ENCODE results near the gene TRAPPC10. TPM values are rescaled to one million over a fixed set of nuclear protein-coding genes. Genes with fewer than 3 reads are reported as not detected.
"Not testable (repeated sequence)": the region's sequence is repeated elsewhere in the genome, so short reads cannot be mapped to it uniquely, and the experiment has no call there.

Gene TRAPPC10
- total and polyA plus RNA-seq, 2 experiments from 2014 or later = 12.9 to 16.6 TPM

- not testable (repeated sequence) for H3K9me2 ChIP-seq (replicated peaks; ENCODE audit: insufficient read depth); DNase-seq (ENCODE audit: low spot score); H3K4me1 ChIP-seq (ENCODE audit: insufficient read depth); H4K20me1 ChIP-seq (ENCODE audit: insufficient read depth, poor library complexity, severe bottlenecking); H3K9me3 ChIP-seq (ENCODE audit: low read depth); H3K27me3 ChIP-seq; H3K27ac ChIP-seq; H2AFZ ChIP-seq; H3K79me2 ChIP-seq; H3K4me2 ChIP-seq; H3K4me3 ChIP-seq; H3K36me3 ChIP-seq (replicated peaks; ENCODE audit: insufficient read depth, low read depth)
- WGBS (ENCODE audit: low lambda C conversion rate, missing lambda C conversion rate) = 93% methylated on average over 3 of the region's 30 CpGs
Measured at GRCh38 chr21:44139787-44140551, 127.9 kb downstream of the TRAPPC10 start.

GRCh38 chr21:44140552-44140932 lies 128.4 kb downstream of the TRAPPC10 start:
- not testable (repeated sequence) for H2AFZ ChIP-seq; H3K4me2 ChIP-seq; H3K79me2 ChIP-seq; H4K20me1 ChIP-seq (ENCODE audit: insufficient read depth, poor library complexity, severe bottlenecking); H3K27ac ChIP-seq; H3K36me3 ChIP-seq (replicated peaks; ENCODE audit: insufficient read depth, low read depth); H3K4me3 ChIP-seq; H3K9me3 ChIP-seq (ENCODE audit: low read depth); H3K9me2 ChIP-seq (replicated peaks; ENCODE audit: insufficient read depth); DNase-seq (ENCODE audit: low spot score); H3K4me1 ChIP-seq (ENCODE audit: insufficient read depth); H3K27me3 ChIP-seq
- WGBS (ENCODE audit: low lambda C conversion rate, missing lambda C conversion rate) = no CpG with 5 or more reads among the region's 18 CpGs

GRCh38 chr21:44142470-44142869 lies 130.4 kb downstream of the TRAPPC10 start:
- H3K4me1 ChIP-seq (ENCODE audit: insufficient read depth); H4K20me1 ChIP-seq (ENCODE audit: insufficient read depth, poor library complexity, severe bottlenecking): not testable (repeated sequence)

GRCh38 chr21:44143380-44143779 lies 131.3 kb downstream of the TRAPPC10 start:
- not testable (repeated sequence) for DNase-seq (ENCODE audit: low spot score); H3K27ac ChIP-seq; H3K9me3 ChIP-seq (ENCODE audit: low read depth); H3K4me3 ChIP-seq; H3K4me2 ChIP-seq; H3K27me3 ChIP-seq; H3K4me1 ChIP-seq (ENCODE audit: insufficient read depth); H4K20me1 ChIP-seq (ENCODE audit: insufficient read depth, poor library complexity, severe bottlenecking); H3K9me2 ChIP-seq (replicated peaks; ENCODE audit: insufficient read depth); H3K36me3 ChIP-seq (replicated peaks; ENCODE audit: insufficient read depth, low read depth); H3K79me2 ChIP-seq; H2AFZ ChIP-seq
- WGBS (ENCODE audit: low lambda C conversion rate, missing lambda C conversion rate) = no CpG with 5 or more reads among the region's 17 CpGs

More at GRCh38 chr21:44142470-44142869, 130.4 kb downstream of the TRAPPC10 start:
- H3K27ac ChIP-seq; H2AFZ ChIP-seq; DNase-seq (ENCODE audit: low spot score); H3K4me3 ChIP-seq; H3K4me2 ChIP-seq; H3K9me2 ChIP-seq (replicated peaks; ENCODE audit: insufficient read depth); H3K36me3 ChIP-seq (replicated peaks; ENCODE audit: insufficient read depth, low read depth); H3K27me3 ChIP-seq; H3K79me2 ChIP-seq; H3K9me3 ChIP-seq (ENCODE audit: low read depth): not testable (repeated sequence)
- no CpG with 5 or more reads among the region's 10 CpGs for WGBS (ENCODE audit: low lambda C conversion rate, missing lambda C conversion rate)

GRCh38 chr21:44143996-44144395 lies 131.9 kb downstream of the TRAPPC10 start:
- WGBS (ENCODE audit: low lambda C conversion rate, missing lambda C conversion rate) = no CpG with 5 or more reads among the region's 8 CpGs
- H3K4me3 ChIP-seq = not testable (repeated sequence)

GRCh38 chr21:44144784-44145602 lies 132.9 kb downstream of the TRAPPC10 start:
- no CpG with 5 or more reads among the region's 22 CpGs for WGBS (ENCODE audit: low lambda C conversion rate, missing lambda C conversion rate)
- not testable (repeated sequence) for H3K4me2 ChIP-seq; H3K27me3 ChIP-seq; H3K36me3 ChIP-seq (replicated peaks; ENCODE audit: insufficient read depth, low read depth); H3K4me1 ChIP-seq (ENCODE audit: insufficient read depth); H3K9me3 ChIP-seq (ENCODE audit: low read depth); H2AFZ ChIP-seq; H3K79me2 ChIP-seq; H3K27ac ChIP-seq; H3K4me3 ChIP-seq; H3K9me2 ChIP-seq (replicated peaks; ENCODE audit: insufficient read depth); H4K20me1 ChIP-seq (ENCODE audit: insufficient read depth, poor library complexity, severe bottlenecking); DNase-seq (ENCODE audit: low spot score)

More at GRCh38 chr21:44143996-44144395, 131.9 kb downstream of the TRAPPC10 start:
- not testable (repeated sequence) for H3K27ac ChIP-seq; H3K79me2 ChIP-seq; H3K9me2 ChIP-seq (replicated peaks; ENCODE audit: insufficient read depth); H4K20me1 ChIP-seq (ENCODE audit: insufficient read depth, poor library complexity, severe bottlenecking); DNase-seq (ENCODE audit: low spot score); H3K9me3 ChIP-seq (ENCODE audit: low read depth); H3K27me3 ChIP-seq; H3K4me1 ChIP-seq (ENCODE audit: insufficient read depth); H3K4me2 ChIP-seq; H2AFZ ChIP-seq; H3K36me3 ChIP-seq (replicated peaks; ENCODE audit: insufficient read depth, low read depth)

- not testable (repeated sequence) for H2AFZ ChIP-seq; H3K9me3 ChIP-seq (ENCODE audit: low read depth); H3K36me3 ChIP-seq (replicated peaks; ENCODE audit: insufficient read depth, low read depth); H3K9me2 ChIP-seq (replicated peaks; ENCODE audit: insufficient read depth); H3K27me3 ChIP-seq; H3K79me2 ChIP-seq; H3K27ac ChIP-seq; H4K20me1 ChIP-seq (ENCODE audit: insufficient read depth, poor library complexity, severe bottlenecking); H3K4me1 ChIP-seq (ENCODE audit: insufficient read depth); DNase-seq (ENCODE audit: low spot score); H3K4me3 ChIP-seq; H3K4me2 ChIP-seq
- no CpG with 5 or more reads among the region's 12 CpGs for WGBS (ENCODE audit: low lambda C conversion rate, missing lambda C conversion rate)
Measured at GRCh38 chr21:44145616-44146015, 133.5 kb downstream of the TRAPPC10 start.

GRCh38 chr21:44147108-44147507 lies 135.0 kb downstream of the TRAPPC10 start:
- not testable (repeated sequence) for H4K20me1 ChIP-seq (ENCODE audit: insufficient read depth, poor library complexity, severe bottlenecking); H3K9me2 ChIP-seq (replicated peaks; ENCODE audit: insufficient read depth); H2AFZ ChIP-seq; H3K79me2 ChIP-seq; H3K27ac ChIP-seq; H3K4me2 ChIP-seq; H3K27me3 ChIP-seq; H3K4me1 ChIP-seq (ENCODE audit: insufficient read depth); DNase-seq (ENCODE audit: low spot score); H3K36me3 ChIP-seq (replicated peaks; ENCODE audit: insufficient read depth, low read depth); H3K4me3 ChIP-seq; H3K9me3 ChIP-seq (ENCODE audit: low read depth)
- WGBS (ENCODE audit: low lambda C conversion rate, missing lambda C conversion rate) = no CpG with 5 or more reads among the region's 8 CpGs

- no CpG with 5 or more reads among the region's 10 CpGs for WGBS (ENCODE audit: low lambda C conversion rate, missing lambda C conversion rate)
Measured at GRCh38 chr21:44150255-44150654, 138.1 kb downstream of the TRAPPC10 start.

More at GRCh38 chr21:44150255-44150654, 138.1 kb downstream of the TRAPPC10 start:
- DNase-seq (ENCODE audit: low spot score); H3K27ac ChIP-seq; H3K36me3 ChIP-seq (replicated peaks; ENCODE audit: insufficient read depth, low read depth); H3K27me3 ChIP-seq; H3K4me1 ChIP-seq (ENCODE audit: insufficient read depth); H3K79me2 ChIP-seq; H3K9me2 ChIP-seq (replicated peaks; ENCODE audit: insufficient read depth); H3K4me3 ChIP-seq; H3K4me2 ChIP-seq; H3K9me3 ChIP-seq (ENCODE audit: low read depth); H2AFZ ChIP-seq; H4K20me1 ChIP-seq (ENCODE audit: insufficient read depth, poor library complexity, severe bottlenecking): not testable (repeated sequence)

Data from hepatocyte (in vitro differentiated cells).